PC-3 (cell line): Measurements from ENCODE around the gene C16orf96. TPM values are rescaled to one million over a fixed set of nuclear protein-coding genes. Genes with fewer than 3 reads are reported as not detected.

Source experiments
- ATAC-seq: fragments of 200-7000 bp; cut with Tn5 transposase; 2 replicates; pipeline ENCODE4 v1.9.1; 2020; ENCODE audit warnings: mild to moderate bottlenecking, moderate library complexity
- BruUV-seq: library from RNA; stranded (reverse); fragments of 400-500 nt; replicated peaks from 2 replicates; lab custom pipeline; 2021; lab: Mats Ljungman, UMichigan
- CTCF ChIA-PET: fragments of 300-600 bp; sonication (Branson Sonifier 250); formaldehyde crosslinking; loops from one replicate; lab custom pipeline; 2022; ENCODE audit warnings: antibody characterized with exemption; lab: Charles Lee
- POLR2A ChIA-PET: fragments of 300-600 bp; sonication (Branson Sonifier 250); formaldehyde crosslinking; loops from one replicate; lab custom pipeline; 2022; ENCODE audit warnings: antibody characterized with exemption; ENCODE audit not compliant: unreplicated experiment; lab: Charles Lee
- DNase-seq: peaks from one replicate; pipeline ENCODE4 v3.0.0-alpha.2; 2015
- H2AFZ ChIP-seq: fragments of 300-600 bp; sonication (generic); 2 replicates; pipeline ENCODE4 v1.6.0; 2016; ENCODE audit warnings: antibody characterized with exemption, low read length
- H3F3A ChIP-seq: fragments of 300-600 bp; sonication (generic); one replicate; pipeline ENCODE4 v1.6.0; 2017; ENCODE audit warnings: antibody characterized with exemption, low read length, control low read depth, mild to moderate bottlenecking; ENCODE audit not compliant: unreplicated experiment
- H3K27ac ChIP-seq: fragments of 300-600 bp; sonication (generic); 2 replicates; pipeline ENCODE4 v1.5.1; 2016; ENCODE audit warnings: mild to moderate bottlenecking, low read length
- H3K27me3 ChIP-seq: fragments of 300-600 bp; sonication (generic); 2 replicates; pipeline ENCODE4 v1.6.1; 2016; ENCODE audit warnings: low read length, mixed read lengths
- H3K36me3 ChIP-seq: fragments of 300-600 bp; sonication (generic); 2 replicates; pipeline ENCODE4 v1.6.1; 2016; ENCODE audit warnings: low read depth, mixed run types, low read length, mixed read lengths
- H3K4me1 ChIP-seq: fragments of 300-600 bp; sonication (generic); 2 replicates; pipeline ENCODE4 v1.5.1; 2016; ENCODE audit warnings: low read length; ENCODE audit not compliant: insufficient read depth
- H3K4me2 ChIP-seq: fragments of 300-600 bp; sonication (generic); 2 replicates; pipeline ENCODE4 v1.6.0; 2016; ENCODE audit warnings: low read length
- H3K4me3 ChIP-seq: fragments of 300-600 bp; sonication (generic); 2 replicates; pipeline ENCODE4 v1.5.1; 2016; ENCODE audit warnings: mild to moderate bottlenecking, low read length, mixed read lengths
- H3K79me2 ChIP-seq: fragments of 300-600 bp; sonication (generic); 2 replicates; pipeline ENCODE4 v1.6.1; 2017; ENCODE audit warnings: low read length, mixed read lengths
- H3K9ac ChIP-seq: fragments of 300-600 bp; sonication (generic); 2 replicates; pipeline ENCODE4 v1.6.0; 2016; ENCODE audit warnings: mild to moderate bottlenecking, low read length
- H3K9me2 ChIP-seq: fragments of 300-600 bp; sonication (generic); replicated peaks from 2 replicates; pipeline ENCODE4 v1.6.1; 2016; ENCODE audit warnings: mixed run types, low read length, mixed read lengths
- H3K9me3 ChIP-seq: fragments of 300-600 bp; sonication (generic); 2 replicates; pipeline ENCODE4 v1.6.1; 2016; ENCODE audit warnings: low read length, mixed read lengths
- H4K20me1 ChIP-seq: fragments of 300-600 bp; sonication (generic); 2 replicates; pipeline ENCODE4 v1.6.1; 2016; ENCODE audit warnings: low read length, mixed read lengths
- EZH2 ChIP-seq: fragments of 300-600 bp; sonication (generic); IDR thresholded peaks from one replicate; pipeline ENCODE4 v1.6.1; 2017; ENCODE audit warnings: antibody characterized with exemption, mild to moderate bottlenecking, low read length; ENCODE audit not compliant: unreplicated experiment
- EZH2phosphoT487 ChIP-seq: fragments of 300-600 bp; sonication (generic); IDR thresholded peaks from 2 replicates; pipeline ENCODE4 v1.6.1; 2018; ENCODE audit warnings: mild to moderate bottlenecking, antibody characterized with exemption, low read length, borderline replicate concordance
- intact Hi-C: fragments of 100-400 bp; cut with micrococcal nuclease; formaldehyde crosslinking; loops from 2 replicates; pipeline ENCODE4 v1.9.0; 2023
- total RNA-seq: library from RNA; depleted of rRNA; stranded (reverse); fragments of >200 nt; gene quantifications from 2 replicates; pipeline ENCODE4 v1.2.3, GENCODE V29; 2014
- TF ChIP-seq, protein P1 (sequence below): fragments of 300-600 bp; sonication (generic); conservative IDR thresholded peaks from 2 replicates; pipeline ENCODE4 v1.5.1; 2017; ENCODE audit warnings: antibody characterized with exemption, low read depth, mild to moderate bottlenecking, low read length

The C16orf96 gene
- total RNA-seq, 1 experiment from 2014 or later = not detected

DNA sequence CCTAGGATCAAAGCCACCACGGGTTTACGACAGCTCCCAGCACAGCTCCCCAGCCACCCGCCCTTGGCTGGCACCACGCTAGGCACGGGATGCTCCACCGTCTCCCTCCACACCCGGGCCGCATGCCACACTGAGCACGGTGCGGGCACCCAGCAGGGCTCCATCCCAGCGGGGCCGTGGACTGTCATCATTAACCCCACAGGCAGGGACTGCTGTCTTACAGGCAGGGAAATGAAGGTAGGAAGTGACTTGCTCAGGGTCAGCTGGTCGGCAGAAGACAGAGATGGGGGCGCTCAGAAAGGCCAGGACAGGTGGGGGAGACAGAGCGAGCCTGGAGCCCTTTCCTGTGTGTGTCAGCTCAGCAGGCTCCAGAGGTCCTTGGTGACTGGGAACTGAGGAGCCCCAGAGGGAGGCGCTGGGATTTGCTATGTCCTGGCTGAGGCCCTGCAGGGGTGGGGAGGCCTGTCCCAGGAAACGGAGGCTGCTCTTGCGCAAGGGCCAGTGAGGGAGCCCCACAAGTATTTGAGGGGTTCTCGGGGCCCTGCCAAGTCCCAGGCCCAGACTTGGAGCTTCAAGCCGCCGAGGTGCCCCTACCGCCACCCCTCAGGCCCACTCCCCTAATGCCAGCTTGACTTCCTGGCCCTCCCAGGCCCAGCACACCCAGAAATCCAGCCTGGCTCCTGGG, 55.3 kb downstream of the C16orf96 start:
- Histone ChIP-seq H3K9me2 (no peaks in the 10 kb centered on the region), H3K4me3 (no peak overlapping the region), H3K9ac (no peak overlapping the region), H3K27me3 (no peaks in the 10 kb centered on the region), H3K4me2 (no peak overlapping the region), H3K4me1 (peaks cover 17% of the 10 kb centered on the region), H3K79me2 (peaks cover 43% of the 10 kb centered on the region), H3K36me3 (no peaks in the 10 kb centered on the region; the same call in 1 of the 2 replicates), H3K27ac (no peak overlapping the region), H3F3A (no peaks in the 10 kb centered on the region), H4K20me1 (peaks cover 13% of the 10 kb centered on the region), H2AFZ (no peak overlapping the region), H3K9me3 (no peaks in the 10 kb centered on the region)
- DNase-seq = no peak
- CTCF ChIA-PET = no interaction called here
- TF ChIP-seq EZH2 = no peak
- TF ChIP-seq, protein P1, sequence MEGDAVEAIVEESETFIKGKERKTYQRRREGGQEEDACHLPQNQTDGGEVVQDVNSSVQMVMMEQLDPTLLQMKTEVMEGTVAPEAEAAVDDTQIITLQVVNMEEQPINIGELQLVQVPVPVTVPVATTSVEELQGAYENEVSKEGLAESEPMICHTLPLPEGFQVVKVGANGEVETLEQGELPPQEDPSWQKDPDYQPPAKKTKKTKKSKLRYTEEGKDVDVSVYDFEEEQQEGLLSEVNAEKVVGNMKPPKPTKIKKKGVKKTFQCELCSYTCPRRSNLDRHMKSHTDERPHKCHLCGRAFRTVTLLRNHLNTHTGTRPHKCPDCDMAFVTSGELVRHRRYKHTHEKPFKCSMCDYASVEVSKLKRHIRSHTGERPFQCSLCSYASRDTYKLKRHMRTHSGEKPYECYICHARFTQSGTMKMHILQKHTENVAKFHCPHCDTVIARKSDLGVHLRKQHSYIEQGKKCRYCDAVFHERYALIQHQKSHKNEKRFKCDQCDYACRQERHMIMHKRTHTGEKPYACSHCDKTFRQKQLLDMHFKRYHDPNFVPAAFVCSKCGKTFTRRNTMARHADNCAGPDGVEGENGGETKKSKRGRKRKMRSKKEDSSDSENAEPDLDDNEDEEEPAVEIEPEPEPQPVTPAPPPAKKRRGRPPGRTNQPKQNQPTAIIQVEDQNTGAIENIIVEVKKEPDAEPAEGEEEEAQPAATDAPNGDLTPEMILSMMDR = no peak
- no peak for TF ChIP-seq EZH2phosphoT487
- BruUV-seq = no TSS peak
- ATAC-seq = no peak
- intact Hi-C loops = no loop called here
- POLR2A ChIA-PET = no interaction called here

DNA sequence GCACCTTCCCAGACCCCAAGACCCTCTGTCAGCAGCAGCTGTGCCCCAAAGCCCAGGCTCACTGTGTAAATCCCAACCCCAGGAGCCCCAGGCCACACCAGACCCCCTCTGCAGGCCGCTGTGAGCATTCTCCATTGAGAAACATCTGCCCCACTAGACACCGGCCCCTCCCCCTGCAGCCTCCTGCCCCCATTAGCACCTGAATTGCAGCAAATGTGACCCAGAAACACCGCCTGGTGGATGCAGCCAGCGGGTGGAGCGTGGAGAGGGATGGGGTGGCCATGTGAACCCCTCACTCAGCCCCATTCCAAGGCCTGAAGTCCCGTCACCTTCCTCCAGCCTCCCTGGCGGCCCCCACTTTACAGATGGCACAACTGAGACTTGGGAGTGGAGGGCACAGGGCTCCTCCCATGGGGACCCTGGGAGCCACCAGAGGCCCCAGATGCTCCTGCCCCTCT, 56.4 kb downstream of the C16orf96 start:
- Histone ChIP-seq H3K79me2 (peaks cover 43% of the 10 kb centered on the region), H3K9ac (peak overlapping the region; percentile 84; the same call in 1 of the 2 replicates), H3K9me3 (no peaks in the 10 kb centered on the region), H3K4me1 (peaks cover 14% of the 10 kb centered on the region), H2AFZ (no peak overlapping the region), H3K4me3 (peak overlapping the region; percentile 87; the same call in 1 of the 2 replicates), H4K20me1 (peaks cover 13% of the 10 kb centered on the region), H3K4me2 (peak overlapping the region; percentile 97), H3K36me3 (no peaks in the 10 kb centered on the region), H3K27me3 (no peaks in the 10 kb centered on the region), H3K27ac (no peak overlapping the region), H3K9me2 (no peaks in the 10 kb centered on the region), H3F3A (no peaks in the 10 kb centered on the region)
- ChIA-PET CTCF (no interaction called here), POLR2A (no interaction called here)
- no TSS peak for BruUV-seq
- no peak for DNase-seq
- no peak for TF ChIP-seq EZH2
- no peak for TF ChIP-seq EZH2phosphoT487
- TF ChIP-seq, protein P1 = no peak
- intact Hi-C loops = no loop called here
- ATAC-seq = no peak
